Natural killer cell (primary cell): ENCODE measurements around the gene HOXA1. TPM values are rescaled to one million over a fixed set of nuclear protein-coding genes. Genes with fewer than 3 reads are reported as not detected.

ENCODE experiments used
- ATAC-seq, 3 donors: fragments of 150-1000 bp in 2 of 3; fragments of 200-7000 bp in 1 of 3; cut with Tn5 transposase; 1 replicate in 1 of 3; 2 replicates in 2 of 3; pipeline ENCODE4 v1.10.0; 2021; ENCODE audit warnings: mild to moderate bottlenecking in 2 of 3, moderate library complexity in 2 of 3
- DNase-seq, 2 donors: peaks; one replicate each; pipeline versions ENCODE4 v3.0.0 to v3.0.0-alpha.2; 2013 to 2021; ENCODE audit warnings: mixed read lengths in 1 of 2
- H3K27ac ChIP-seq: one replicate; pipeline ENCODE4 v1.5.1; 2013; ENCODE audit warnings: mild to moderate bottlenecking, low read length
- H3K27me3 ChIP-seq: one replicate; pipeline ENCODE4 v1.6.1; 2013; ENCODE audit warnings: low read length; ENCODE audit not compliant: control insufficient read depth, insufficient read depth
- H3K36me3 ChIP-seq: one replicate; pipeline ENCODE4 v1.6.1; 2013; ENCODE audit warnings: low read length; ENCODE audit not compliant: control insufficient read depth, insufficient read depth
- H3K4me1 ChIP-seq: one replicate; pipeline ENCODE4 v1.6.1; 2013; ENCODE audit warnings: low read length; ENCODE audit not compliant: control insufficient read depth, insufficient read depth
- H3K4me3 ChIP-seq: one replicate; pipeline ENCODE4 v1.5.1; 2013; ENCODE audit warnings: low read length
- H3K9me3 ChIP-seq: one replicate; pipeline ENCODE4 v1.6.1; 2013; ENCODE audit warnings: low read length; ENCODE audit not compliant: control insufficient read depth, insufficient read depth
- H3K27ac Mint-ChIP-seq, 2 donors: one replicate each; pipeline ENCODE4 v1.8.0; 2022; ENCODE audit warnings: mild to moderate bottlenecking in 2 of 2, mixed read lengths in 2 of 2, moderate library complexity in 1 of 2
- H3K27me3 Mint-ChIP-seq, 2 donors: one replicate each; pipeline ENCODE4 v1.8.0; 2022; ENCODE audit warnings: low read depth in 2 of 2, mixed read lengths in 2 of 2
- H3K36me3 Mint-ChIP-seq: one replicate; pipeline ENCODE4 v1.8.0; 2022; ENCODE audit warnings: mixed read lengths
- H3K4me1 Mint-ChIP-seq, 2 donors: one replicate each; pipeline ENCODE4 v1.8.0; 2022; ENCODE audit warnings: mixed read lengths in 2 of 2
- H3K4me3 Mint-ChIP-seq: one replicate; pipeline ENCODE4 v1.8.0; 2022; ENCODE audit warnings: mild to moderate bottlenecking, moderate library complexity, mixed read lengths
- H3K9me3 Mint-ChIP-seq, 2 donors: one replicate each; pipeline ENCODE4 v1.8.0; 2022; ENCODE audit warnings: mixed read lengths in 2 of 2
- CTCF ChIP-seq: fragments of 200-600 bp; IDR thresholded peaks from one replicate; pipeline ENCODE4 v1.8.0; 2022; ENCODE audit warnings: antibody characterized with exemption
- WGBS: methylation state at CpG from one replicate; pipeline ENCODE4 v1.1.7; 2013; ENCODE audit warnings: missing lambda C conversion rate; ENCODE audit not compliant: insufficient coverage; 5-methylcytosine and 5-hydroxymethylcytosine counted together
- intact Hi-C: fragments of 100-400 bp; cut with micrococcal nuclease; formaldehyde crosslinking; loops from one replicate; pipeline ENCODE4 v1.14.2; 2022
- total RNA-seq, 4 donors: library from RNA; stranded (reverse); fragments of 120-200 nt in 1 of 4; gene quantifications; one replicate each; pipeline versions ENCODE4 v1.2.3 to v1.2.4, GENCODE V29; 2013 to 2022

The HOXA1 gene
- total RNA-seq, 3 donors from 2014 or later (not counting 1 experiment from before 2014, with no cell fraction given): 0.64 to 1.3 (median 1.1) TPM

DNA sequence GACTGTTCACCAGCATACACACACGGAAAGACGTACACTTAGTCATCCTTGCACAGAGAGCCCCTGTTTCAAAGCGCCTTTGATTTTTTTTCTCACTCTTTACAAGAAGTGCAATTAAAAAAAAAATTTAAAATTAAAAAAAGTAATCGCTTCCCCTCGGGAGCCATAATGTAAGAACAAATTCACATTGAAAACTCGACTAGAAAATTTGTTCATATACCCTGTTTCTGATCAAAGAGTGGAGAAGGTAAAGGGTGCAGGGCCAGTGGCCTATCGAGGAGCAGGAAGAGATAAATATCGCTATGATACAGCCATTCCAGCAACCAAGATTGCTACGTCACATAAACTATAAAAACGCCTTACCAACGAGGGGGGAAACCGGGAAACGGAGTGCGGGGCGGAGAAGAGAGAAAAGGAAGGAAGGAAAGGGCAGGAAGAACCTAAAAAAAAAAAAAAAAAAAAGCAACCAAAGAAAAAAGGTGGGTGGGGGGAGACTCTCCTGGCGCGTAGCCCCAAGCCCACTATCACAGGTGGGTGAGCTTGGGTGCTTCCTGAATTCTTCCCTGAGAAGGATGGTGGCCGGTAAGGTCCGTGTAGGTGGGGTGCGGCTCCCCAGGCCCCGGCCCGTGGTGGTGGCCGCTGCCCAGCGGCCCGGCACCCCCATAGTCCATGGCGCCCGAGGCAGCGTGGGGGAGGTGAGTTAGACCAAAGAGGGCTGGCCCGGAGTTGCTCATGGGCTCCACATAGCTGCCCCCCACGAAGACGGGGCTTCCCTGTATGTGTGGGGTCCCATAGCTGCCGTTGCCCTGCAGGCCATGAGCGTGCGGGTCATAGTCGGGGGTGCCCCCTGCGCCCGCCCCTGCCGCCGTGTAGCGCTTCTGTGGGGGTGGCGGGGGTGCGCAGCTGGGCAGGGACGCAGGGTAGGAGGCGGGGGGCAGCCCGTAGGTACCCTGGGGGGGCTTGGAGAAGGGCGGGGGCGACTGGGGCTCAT, 11.9 kb upstream of the HOXA1 start:
- H3K36me3 Mint-ChIP-seq: peaks cover 7% of the 10 kb centered on the region
- Histone ChIP-seq H3K4me3 (no peak overlapping the region), H3K9me3 (no peaks in the 10 kb centered on the region), H3K36me3 (no peaks in the 10 kb centered on the region), H3K27ac (no peak overlapping the region), H3K4me1 (peaks cover 3% of the 10 kb centered on the region), H3K27me3 (peaks cover 20% of the 10 kb centered on the region)
- no peak for TF ChIP-seq CTCF
- DNase-seq: no peak
- peaks cover 6 to 7% of the 10 kb centered on the region in 2 donors for H3K4me1 Mint-ChIP-seq
- H3K27me3 Mint-ChIP-seq: peaks cover 29 to 30% of the 10 kb centered on the region in 2 donors
- ATAC-seq: no peak
- H3K27ac Mint-ChIP-seq: no peak overlapping the region
- no peaks in the 10 kb centered on the region for H3K9me3 Mint-ChIP-seq
- no peak overlapping the region for H3K4me3 Mint-ChIP-seq
- 96% methylated on average over 47 of the region's 47 CpGs for WGBS
- intact Hi-C loops: no loop called here

- H3K27me3 ChIP-seq: peaks cover 25% of the 10 kb centered on the region
- peaks cover 36% of the 10 kb centered on the region in 2 donors for H3K27me3 Mint-ChIP-seq
- peaks cover 13% of the 10 kb centered on the region in 2 donors for H3K4me1 Mint-ChIP-seq
- DNase-seq: no peak
- H3K4me3 ChIP-seq: no peak overlapping the region
- peaks cover 7% of the 10 kb centered on the region for H3K36me3 Mint-ChIP-seq
- no peak for ATAC-seq
- H3K9me3 Mint-ChIP-seq: no peaks in the 10 kb centered on the region
- TF ChIP-seq CTCF: no peak
- intact Hi-C loops: no loop called here
- peaks cover 10% of the 10 kb centered on the region for H3K4me1 ChIP-seq
- WGBS: 95% methylated on average over 13 of the region's 14 CpGs
- H3K4me3 Mint-ChIP-seq: no peak overlapping the region
- no peak overlapping the region for H3K27ac ChIP-seq
- H3K9me3 ChIP-seq: no peaks in the 10 kb centered on the region
- H3K36me3 ChIP-seq: no peaks in the 10 kb centered on the region
- no peak overlapping the region for H3K27ac Mint-ChIP-seq
Measured at GRCh38 chr7:27106901-27107240, 11.1 kb upstream of the HOXA1 start.

DNA sequence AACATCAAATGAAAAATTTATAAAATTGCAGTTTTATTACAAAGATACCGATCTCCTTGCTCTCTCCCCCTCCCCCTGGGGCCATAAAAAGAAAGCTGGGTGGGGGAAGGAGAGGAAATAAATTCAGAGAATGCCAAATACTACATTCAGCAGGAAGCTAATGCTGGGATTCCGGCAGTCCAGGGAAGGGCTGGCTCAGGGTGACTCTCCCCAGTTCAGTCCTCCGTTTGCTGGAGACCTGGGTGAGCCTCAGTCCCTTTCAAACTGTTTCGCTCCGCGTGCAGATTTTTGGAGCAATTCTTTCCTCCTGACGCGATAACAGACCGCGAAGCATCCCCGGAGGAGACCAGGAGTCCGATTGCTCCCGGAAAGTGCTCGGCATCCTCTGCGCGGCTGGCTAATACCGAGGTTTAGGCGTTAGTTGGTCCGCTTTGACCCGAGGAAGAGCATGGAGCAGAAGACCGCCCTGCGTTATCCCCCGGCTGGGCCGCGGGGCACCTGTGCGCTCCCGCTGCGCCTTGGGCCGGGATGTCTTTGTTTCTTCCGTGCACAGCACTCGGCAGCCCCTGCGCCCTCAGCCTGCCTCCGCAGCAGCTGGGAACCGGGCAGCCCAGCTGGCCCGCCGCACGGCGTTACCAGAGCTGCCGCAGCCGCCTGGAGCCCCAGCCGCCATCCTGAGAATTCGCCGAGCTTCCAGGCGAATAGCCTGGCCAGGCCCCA, 10.5 kb upstream of the HOXA1 start:
- intact Hi-C loops: no loop called here
- peaks cover 17 to 18% of the 10 kb centered on the region in 2 donors for H3K4me1 Mint-ChIP-seq
- WGBS: 94% methylated on average over 43 of the region's 44 CpGs
- Histone ChIP-seq H3K36me3 (no peaks in the 10 kb centered on the region), H3K4me1 (peaks cover 12% of the 10 kb centered on the region), H3K9me3 (no peaks in the 10 kb centered on the region), H3K27me3 (peaks cover 25% of the 10 kb centered on the region), H3K27ac (no peak overlapping the region), H3K4me3 (no peak overlapping the region)
- H3K4me3 Mint-ChIP-seq: no peak overlapping the region
- DNase-seq (no peak), ATAC-seq (no peak)
- H3K9me3 Mint-ChIP-seq: no peaks in the 10 kb centered on the region
- no peak for TF ChIP-seq CTCF
- peaks cover 12% of the 10 kb centered on the region for H3K36me3 Mint-ChIP-seq
- no peak overlapping the region for H3K27ac Mint-ChIP-seq
- peaks cover 41% of the 10 kb centered on the region in 2 donors for H3K27me3 Mint-ChIP-seq
